Measurements from ENCODE around the gene OR2J2.
"Not testable (repeated sequence)": the region's sequence is repeated elsewhere in the genome, so short reads cannot be mapped to it uniquely, and the experiment has no call there.

OR2J2 gene

GRCh38 chr6:29200767-29201662, 30.3 kb downstream of the OR2J2 start:
- FAIRE-seq: no peak
- no peak for DNase-seq (ENCODE audit: insufficient read length, low spot score)

GRCh38 chr6:29201966-29202365, 31.3 kb downstream of the OR2J2 start:
- no peak for FAIRE-seq
- no peak for TF ChIP-seq POLR2A (IDR thresholded peaks at IDR 0.05; ENCODE audit: low read depth, low read length)
- DNase-seq (ENCODE audit: insufficient read length, low spot score): no peak

More at GRCh38 chr6:29200767-29201662, 30.3 kb downstream of the OR2J2 start:
- TF ChIP-seq POLR2A (IDR thresholded peaks at IDR 0.05; ENCODE audit: low read depth, low read length): no peak

- no peak for FAIRE-seq
- no peak for DNase-seq (ENCODE audit: insufficient read length, low spot score)
- TF ChIP-seq POLR2A (IDR thresholded peaks at IDR 0.05; ENCODE audit: low read depth, low read length): no peak
These were observed 40.8 kb downstream of the OR2J2 start for GRCh38 chr6:29211488-29211887.

- TF ChIP-seq POLR2A (IDR thresholded peaks at IDR 0.05; ENCODE audit: low read depth, low read length): no peak
- no peak for FAIRE-seq
- DNase-seq (ENCODE audit: insufficient read length, low spot score): no peak
These were observed 45.8 kb downstream of the OR2J2 start for GRCh38 chr6:29216528-29216927.

GRCh38 chr6:29217242-29217641, 46.5 kb downstream of the OR2J2 start:
- not testable (repeated sequence) for DNase-seq (ENCODE audit: insufficient read length, low spot score); FAIRE-seq

GRCh38 chr6:29218056-29218455, 47.3 kb downstream of the OR2J2 start:
- not testable (repeated sequence) for DNase-seq (ENCODE audit: insufficient read length, low spot score); FAIRE-seq

All from H54 (cell line).